H1 (cell line): ENCODE data around the gene SLC36A2. TPM values are rescaled to one million over a fixed set of nuclear protein-coding genes. Genes with fewer than 3 reads are reported as not detected.

Experiments used
- CTCF ChIP-seq, 3 experiments: IDR thresholded peaks; 1 replicate in 2 of 3; 2 replicates in 1 of 3; pipeline versions ENCODE4 v1.5.1 to v1.6.1; 2011; ENCODE audit warnings: low read length in 3 of 3, mild to moderate bottlenecking in 3 of 3, inconsistent platforms in 2 of 3, low read depth in 1 of 3, moderate library complexity in 1 of 3; ENCODE audit not compliant: insufficient read depth in 1 of 3; ENCODE audit errors: control extremely low read depth in 1 of 3
- E2F6 ChIP-seq: IDR thresholded peaks from 2 replicates; pipeline ENCODE4 v1.6.1; 2012; ENCODE audit warnings: inconsistent platforms
- HDAC6 ChIP-seq: IDR thresholded peaks from one replicate; pipeline ENCODE4 v1.7.1; 2012; ENCODE audit warnings: low read depth, mild to moderate bottlenecking, inconsistent platforms, low read length, moderate library complexity
- NANOG ChIP-seq: IDR thresholded peaks from 2 replicates; pipeline ENCODE4 v1.6.1; 2011; ENCODE audit warnings: low read length, low read depth, mild to moderate bottlenecking, inconsistent platforms; ENCODE audit not compliant: insufficient read depth, poor library complexity, severe bottlenecking
- POLR2A ChIP-seq, 2 experiments: IDR thresholded peaks; 1 replicate in 1 of 2; 2 replicates in 1 of 2; pipeline ENCODE4 v1.6.1; 2011; ENCODE audit warnings: low read depth in 2 of 2, low read length in 2 of 2, mild to moderate bottlenecking in 2 of 2; ENCODE audit errors: control extremely low read depth in 1 of 2
- RAD21 ChIP-seq, 2 experiments: IDR thresholded peaks in 1 of 2; conservative IDR thresholded peaks in 1 of 2; 2 replicates each; pipeline ENCODE4 v1.6.1; 2011; ENCODE audit warnings: low read depth in 2 of 2, low read length in 2 of 2, improper control_type of control experiment in 1 of 2, inconsistent platforms in 1 of 2, mild to moderate bottlenecking in 1 of 2, moderate library complexity in 1 of 2
- TAF7 ChIP-seq: optimal IDR thresholded peaks from 2 replicates; pipeline ENCODE3; 2011; ENCODE audit warnings: low read depth, mild to moderate bottlenecking, inconsistent platforms, low read length, moderate library complexity, borderline replicate concordance
- polyA plus RNA-seq, 7 experiments: library from polyadenylated mRNA; depleted of rRNA in 3 of 7; stranded (reverse) in 5 of 7; unstranded in 2 of 7; fragments of >200 nt in 5 of 7; fragments of 200-250 nt in 2 of 7; gene quantifications; 1 replicate in 5 of 7; 2 replicates in 1 of 7; 4 replicates in 1 of 7; pipeline versions ENCODE4 v1.2.1 to v1.2.3, GENCODE V29; 2011 to 2013; ENCODE audit warnings: missing spikeins in 2 of 7, mixed read lengths in 2 of 7
- total RNA-seq: library from RNA; stranded (reverse); fragmentation: NEBNext Ultra II Directional; extraction: Animal tissue kit (Norgen Biotek cat#: 25700); gene quantifications from 2 replicates; pipeline ENCODE4 v1.2.1, GENCODE V29; 2021

The SLC36A2 gene
- total and polyA plus RNA-seq, 2 of the 8 experiments (the other 6 are each of a cell fraction or from before 2014, with no cell fraction given): 0.30 TPM; not detected in 1

- TF ChIP-seq E2F6 (no peak), TAF7 (no peak), HDAC6 (no peak), RAD21 (IDR thresholded peaks at IDR 0.05 in 1 of 2, conservative IDR thresholded peaks at IDR 0.05 in 1 of 2; ENCODE audit: low read depth in 2 of 2, low read length in 2 of 2) (no peak), CTCF (IDR thresholded peaks at IDR 0.05; ENCODE audit: control extremely low read depth in 1 of 3, insufficient read depth in 1 of 3, low read depth in 1 of 3, low read length in 3 of 3) (no peak), POLR2A (IDR thresholded peaks at IDR 0.05; ENCODE audit: control extremely low read depth in 1 of 2, low read depth in 2 of 2, low read length in 2 of 2) (no peak), NANOG (no peak)
These were observed 15.6 kb upstream of the SLC36A2 start (continued) for GRCh38 chr5:151362970-151363369.
